ENCODE results near the gene RBPJ. TPM values are rescaled to one million over a fixed set of nuclear protein-coding genes. Genes with fewer than 3 reads are reported as not detected.

RBPJ gene
- total RNA-seq, 2 experiments from 2014 or later, result 39.9 to 61.1 TPM

DNA sequence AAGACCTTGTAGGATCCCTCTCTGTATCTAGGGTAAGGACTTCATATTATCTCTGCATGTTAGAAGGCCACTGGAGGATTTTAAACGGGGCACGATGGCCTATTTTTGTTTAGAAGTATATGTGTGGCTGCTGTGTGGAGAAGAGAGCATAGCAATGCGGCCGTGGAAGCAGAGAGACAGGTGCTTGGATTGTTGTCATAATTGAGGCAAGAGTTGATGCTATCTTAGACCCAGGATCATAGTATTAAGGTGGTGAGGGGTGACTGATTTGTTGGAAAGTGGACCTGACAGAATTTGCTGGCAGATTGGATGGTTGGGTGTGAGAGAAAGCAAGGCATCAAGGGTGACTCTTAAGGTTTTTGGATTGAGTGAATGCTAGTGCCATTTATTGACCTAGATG is 106.1 kb downstream of the RBPJ start:
- POLR2A ChIA-PET, result no interaction called here
- no peak for TF ChIP-seq EZH2phosphoT487 (IDR thresholded peaks at IDR 0.05; ENCODE audit: borderline replicate concordance, low read depth, low read length)
- no peak for TF ChIP-seq CTCF (conservative IDR thresholded peaks at IDR 0.05; ENCODE audit: low read length)
- Histone ChIP-seq H3K9me3 (ENCODE audit: low read length) (no peaks in the 10 kb centered on the region), H3K9me2 (ENCODE audit: insufficient read depth, low read length) (no peaks in the 10 kb centered on the region), H3K36me3 (ENCODE audit: insufficient read depth, low read length) (peaks cover 89% of the 10 kb centered on the region), H3K4me2 (ENCODE audit: low read length) (no peak overlapping the region), H3K79me2 (ENCODE audit: insufficient read depth, low read depth, low read length) (no peaks in the 10 kb centered on the region), H2AFZ (ENCODE audit: low read length) (no peak overlapping the region), H3K4me3 (ENCODE audit: low read depth, low read length, poor library complexity, severe bottlenecking) (no peak overlapping the region), H4K20me1 (ENCODE audit: insufficient read depth, low read length) (no peaks in the 10 kb centered on the region), H3K4me1 (ENCODE audit: insufficient read depth, low read length, poor library complexity, severe bottlenecking) (peaks cover 10% of the 10 kb centered on the region), H3K27ac (ENCODE audit: low read depth, low read length, poor library complexity, severe bottlenecking) (no peak overlapping the region)
- no TSS peak for BruUV-seq (replicated peaks)
- intact Hi-C loops (cut with micrococcal nuclease; ENCODE audit: unreplicated experiment), result no loop called here
- no peak for DNase-seq (ENCODE audit: low spot score)
- CTCF ChIA-PET (ENCODE audit: unreplicated experiment), result no interaction called here

DNA sequence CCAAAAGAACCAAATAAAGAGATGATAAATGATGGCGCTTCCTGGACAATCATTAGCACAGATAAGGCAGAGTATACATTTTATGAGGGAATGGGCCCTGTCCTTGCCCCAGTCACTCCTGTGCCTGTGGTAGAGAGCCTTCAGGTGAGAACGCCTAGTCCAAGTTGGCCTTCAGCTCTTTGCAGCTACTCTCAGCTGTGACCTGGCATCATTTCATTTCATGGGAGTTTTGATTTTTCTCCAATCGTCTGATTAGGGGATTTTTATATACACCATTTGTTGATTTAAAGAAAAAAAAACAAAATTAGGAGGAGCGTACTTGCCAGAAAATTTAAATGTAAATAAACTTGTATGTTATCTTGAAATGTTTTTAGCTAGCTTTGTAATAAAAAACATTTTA is 109.1 kb downstream of the RBPJ start:
- Histone ChIP-seq H3K79me2 (ENCODE audit: insufficient read depth, low read depth, low read length) (no peaks in the 10 kb centered on the region), H2AFZ (ENCODE audit: low read length) (no peak overlapping the region), H3K4me1 (ENCODE audit: insufficient read depth, low read length, poor library complexity, severe bottlenecking) (peaks cover 10% of the 10 kb centered on the region), H4K20me1 (ENCODE audit: insufficient read depth, low read length) (no peaks in the 10 kb centered on the region), H3K4me3 (ENCODE audit: low read depth, low read length, poor library complexity, severe bottlenecking) (no peak overlapping the region), H3K4me2 (ENCODE audit: low read length) (no peak overlapping the region), H3K27ac (ENCODE audit: low read depth, low read length, poor library complexity, severe bottlenecking) (no peak overlapping the region), H3K36me3 (ENCODE audit: insufficient read depth, low read length) (peaks cover 69% of the 10 kb centered on the region), H3K9me2 (ENCODE audit: insufficient read depth, low read length) (no peaks in the 10 kb centered on the region), H3K9me3 (ENCODE audit: low read length) (no peaks in the 10 kb centered on the region)
- ChIA-PET POLR2A (interaction anchor here (2.8 kb wide), 1 partner anchor 11 kb away, joined by 9 read pairs; no protein-coding TSS in a partner anchor), CTCF (ENCODE audit: unreplicated experiment) (no interaction called here)
- intact Hi-C loops (cut with micrococcal nuclease; ENCODE audit: unreplicated experiment), result no loop called here
- no TSS peak for BruUV-seq (replicated peaks)
- no peak for DNase-seq (ENCODE audit: low spot score)
- TF ChIP-seq EZH2phosphoT487 (IDR thresholded peaks at IDR 0.05; ENCODE audit: borderline replicate concordance, low read depth, low read length) (no peak), CTCF (conservative IDR thresholded peaks at IDR 0.05; ENCODE audit: low read length) (no peak)

DNA sequence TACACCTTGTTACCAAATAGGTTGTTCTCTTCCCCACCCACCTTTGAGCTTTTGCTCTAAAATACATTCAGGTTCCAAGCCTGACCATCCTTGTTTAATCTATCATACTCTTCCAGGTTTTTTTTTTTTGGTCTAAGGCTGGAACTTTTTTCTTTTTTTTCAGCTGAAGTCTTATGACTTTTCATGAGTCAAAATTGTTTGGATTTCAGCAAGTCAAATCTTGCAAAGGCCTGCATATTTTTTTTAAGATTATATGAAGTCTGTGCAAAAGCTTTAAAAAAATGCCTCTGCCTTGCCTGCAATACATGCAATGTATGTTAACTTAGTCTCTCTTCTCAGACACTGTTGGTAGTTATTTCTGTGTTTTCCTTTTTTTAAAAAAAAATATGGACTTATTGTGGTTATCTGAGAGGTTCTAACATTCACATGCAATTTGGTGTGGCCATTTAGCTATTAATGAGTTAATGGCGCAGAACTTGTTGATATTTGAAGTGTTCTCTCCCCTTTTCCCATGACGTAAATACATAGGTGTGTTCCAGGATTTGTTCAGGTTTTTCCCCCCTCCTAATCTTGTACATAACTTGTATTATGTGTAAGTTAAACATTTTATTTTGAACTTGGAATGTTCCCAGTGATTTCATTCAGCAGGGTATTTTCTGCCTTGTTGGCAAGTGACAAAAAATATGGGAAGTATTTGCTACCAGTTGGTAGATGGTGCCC is 110.8 kb downstream of the RBPJ start:
- peaks cover 10% of the 10 kb centered on the region for H3K4me1 ChIP-seq (ENCODE audit: insufficient read depth, low read length, poor library complexity, severe bottlenecking)
- H3K9me2 ChIP-seq (ENCODE audit: insufficient read depth, low read length), result no peaks in the 10 kb centered on the region
- H3K4me3 ChIP-seq (ENCODE audit: low read depth, low read length, poor library complexity, severe bottlenecking), result no peak overlapping the region
- intact Hi-C loops (cut with micrococcal nuclease; ENCODE audit: unreplicated experiment), result no loop called here
- ChIA-PET POLR2A (interaction anchor here (0.7 kb wide), 2 partner anchors 426 to 504 kb away, joined by 3 read pairs; no protein-coding TSS in a partner anchor), CTCF (ENCODE audit: unreplicated experiment) (no interaction called here)
- no peak for TF ChIP-seq CTCF (conservative IDR thresholded peaks at IDR 0.05; ENCODE audit: low read length)
- no peak for TF ChIP-seq EZH2phosphoT487 (IDR thresholded peaks at IDR 0.05; ENCODE audit: borderline replicate concordance, low read depth, low read length)
- H3K4me2 ChIP-seq (ENCODE audit: low read length), result no peak overlapping the region
- BruUV-seq (replicated peaks), result no TSS peak
- H3K79me2 ChIP-seq (ENCODE audit: insufficient read depth, low read depth, low read length), result no peaks in the 10 kb centered on the region
- no peak overlapping the region for H3K27ac ChIP-seq (ENCODE audit: low read depth, low read length, poor library complexity, severe bottlenecking)
- H3K36me3 ChIP-seq (ENCODE audit: insufficient read depth, low read length), result peaks cover 52% of the 10 kb centered on the region
- H3K9me3 ChIP-seq (ENCODE audit: low read length), result no peaks in the 10 kb centered on the region
- H4K20me1 ChIP-seq (ENCODE audit: insufficient read depth, low read length), result no peaks in the 10 kb centered on the region
- no peak overlapping the region for H2AFZ ChIP-seq (ENCODE audit: low read length)
- DNase-seq (ENCODE audit: low spot score), result no peak
